Peyer's patch (tissue), 4 donors: ENCODE measurements around the gene SOX6.

Experiments used
- POLR2A ChIP-seq, 2 donors: fragments of 450-650 bp; IDR thresholded peaks; one replicate each; pipeline ENCODE4 v1.5.1; 2017; ENCODE audit warnings: antibody characterized with exemption in 2 of 2, mild to moderate bottlenecking in 2 of 2, moderate library complexity in 2 of 2
- TF ChIP-seq, protein P1 (sequence below), 6 experiments: fragments of 450-650 bp in 4 of 6; fragments of 200-600 bp in 2 of 6; sonication (generic) in 1 of 6; IDR thresholded peaks; one replicate each; pipeline ENCODE4 v1.5.1; 2017 to 2019; ENCODE audit warnings: antibody characterized with exemption in 6 of 6, mild to moderate bottlenecking in 3 of 6, moderate library complexity in 1 of 6

DNA sequence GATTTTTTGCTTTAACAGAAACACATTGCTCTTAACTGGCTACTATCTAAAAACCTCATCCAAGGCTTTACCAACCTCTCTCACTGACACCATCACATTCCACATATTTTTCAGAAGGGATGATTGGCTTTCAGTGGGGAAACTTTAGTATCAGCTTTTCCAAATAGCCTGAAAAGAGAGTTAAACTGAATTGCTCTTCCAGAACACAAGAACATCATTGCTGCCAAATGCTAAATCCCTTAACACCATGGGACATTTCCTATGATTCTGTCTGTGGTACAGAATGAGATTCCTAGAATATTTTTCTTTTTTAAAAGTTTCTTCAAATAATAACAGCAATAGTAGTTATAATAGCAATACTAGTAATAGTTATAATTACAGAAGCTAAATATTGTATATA is 45.4 kb downstream of the SOX6 start:
- TF ChIP-seq, protein P1, sequence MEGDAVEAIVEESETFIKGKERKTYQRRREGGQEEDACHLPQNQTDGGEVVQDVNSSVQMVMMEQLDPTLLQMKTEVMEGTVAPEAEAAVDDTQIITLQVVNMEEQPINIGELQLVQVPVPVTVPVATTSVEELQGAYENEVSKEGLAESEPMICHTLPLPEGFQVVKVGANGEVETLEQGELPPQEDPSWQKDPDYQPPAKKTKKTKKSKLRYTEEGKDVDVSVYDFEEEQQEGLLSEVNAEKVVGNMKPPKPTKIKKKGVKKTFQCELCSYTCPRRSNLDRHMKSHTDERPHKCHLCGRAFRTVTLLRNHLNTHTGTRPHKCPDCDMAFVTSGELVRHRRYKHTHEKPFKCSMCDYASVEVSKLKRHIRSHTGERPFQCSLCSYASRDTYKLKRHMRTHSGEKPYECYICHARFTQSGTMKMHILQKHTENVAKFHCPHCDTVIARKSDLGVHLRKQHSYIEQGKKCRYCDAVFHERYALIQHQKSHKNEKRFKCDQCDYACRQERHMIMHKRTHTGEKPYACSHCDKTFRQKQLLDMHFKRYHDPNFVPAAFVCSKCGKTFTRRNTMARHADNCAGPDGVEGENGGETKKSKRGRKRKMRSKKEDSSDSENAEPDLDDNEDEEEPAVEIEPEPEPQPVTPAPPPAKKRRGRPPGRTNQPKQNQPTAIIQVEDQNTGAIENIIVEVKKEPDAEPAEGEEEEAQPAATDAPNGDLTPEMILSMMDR (IDR thresholded peaks at IDR 0.05) = no peak
- TF ChIP-seq POLR2A (IDR thresholded peaks at IDR 0.05) = no peak
